Ishikawa (cell line): ENCODE measurements around the gene DLL1.

Experiments used
- CEBPB ChIP-seq: IDR thresholded peaks from 2 replicates; pipeline ENCODE4 v1.6.1; 2012
- CREB1 ChIP-seq: IDR thresholded peaks from 2 replicates; pipeline ENCODE4 v1.6.1; 2012; ENCODE audit warnings: low read depth
- EGR1 ChIP-seq: IDR thresholded peaks from 2 replicates; pipeline ENCODE4 v1.6.1; 2012
- EP300 ChIP-seq: IDR thresholded peaks from 2 replicates; pipeline ENCODE4 v1.6.1; 2012; ENCODE audit warnings: borderline replicate concordance
- FOXM1 ChIP-seq: IDR thresholded peaks from 2 replicates; pipeline ENCODE4 v1.6.1; 2012; ENCODE audit warnings: low read depth, borderline replicate concordance
- MAX ChIP-seq: IDR thresholded peaks from 2 replicates; pipeline ENCODE4 v1.6.1; 2012
- RAD21 ChIP-seq: IDR thresholded peaks from 2 replicates; pipeline ENCODE4 v1.6.1; 2012; ENCODE audit warnings: low read depth
- REST ChIP-seq: IDR thresholded peaks from 2 replicates; pipeline ENCODE4 v1.6.1; 2012; ENCODE audit warnings: low read depth, mild to moderate bottlenecking
- TAF1 ChIP-seq: IDR thresholded peaks from 2 replicates; pipeline ENCODE4 v1.6.1; 2012; ENCODE audit warnings: low read depth, mild to moderate bottlenecking
- TCF12 ChIP-seq: IDR thresholded peaks from 2 replicates; pipeline ENCODE4 v1.6.1; 2012; ENCODE audit warnings: low read depth
- TEAD4 ChIP-seq: IDR thresholded peaks from 2 replicates; pipeline ENCODE4 v1.6.1; 2012
- YY1 ChIP-seq: IDR thresholded peaks from 2 replicates; pipeline ENCODE4 v1.6.1; 2012; ENCODE audit warnings: low read depth
- ZBTB7A ChIP-seq: IDR thresholded peaks from 2 replicates; pipeline ENCODE4 v1.6.1; 2012; ENCODE audit warnings: low read depth

- TF ChIP-seq EP300 (no peak), ZBTB7A (no peak), CEBPB (no peak), TEAD4 (no peak), YY1 (no peak), CREB1 (no peak), TCF12 (no peak), MAX (no peak), FOXM1 (no peak), TAF1 (no peak), RAD21 (no peak), REST (no peak), EGR1 (no peak)
These were observed 26.8 kb downstream of the DLL1 start for GRCh38 chr6:170264086-170264485.
